NCI-H82 treated with DMSO at 0.1 percent for 48 hours (cell line): Measurements from ENCODE around the gene INHA.
A peak's percentile ranks its signal among the peaks of the same experiment; 100 is the strongest.

ENCODE experiments used
- DNase-seq: peaks from one replicate; lab custom pipeline; 2025; ENCODE audit not compliant: unreplicated experiment; lab: John Stamatoyannopoulos, UW

INHA gene

GRCh38 chr2:219557791-219558785 lies 14.0 kb upstream of the INHA start:
- no peak for DNase-seq

GRCh38 chr2:219559156-219559915 lies 12.8 kb upstream of the INHA start:
- no peak for DNase-seq

GRCh38 chr2:219560037-219560892 lies 11.8 kb upstream of the INHA start:
- DNase-seq: no peak

- DNase-seq: no peak
Measured at GRCh38 chr2:219560893-219561178, 11.3 kb upstream of the INHA start.

GRCh38 chr2:219561179-219562048 lies 10.7 kb upstream of the INHA start:
- DNase-seq: no peak

GRCh38 chr2:219562049-219563020 lies 9.8 kb upstream of the INHA start:
- no peak for DNase-seq

GRCh38 chr2:219563271-219563928 lies 8.7 kb upstream of the INHA start:
- DNase-seq: no peak

GRCh38 chr2:219565130-219566080 lies 6.7 kb upstream of the INHA start:
- DNase-seq: no peak

GRCh38 chr2:219566640-219567039 lies 5.5 kb upstream of the INHA start:
- no peak for DNase-seq

GRCh38 chr2:219567131-219567530 lies 5.0 kb upstream of the INHA start:
- DNase-seq: no peak

GRCh38 chr2:219567791-219568361 lies 4.2 kb upstream of the INHA start:
- DNase-seq: no peak

GRCh38 chr2:219569041-219569440 lies 3.1 kb upstream of the INHA start:
- DNase-seq: no peak

- peak; percentile 86 for DNase-seq
Measured at GRCh38 chr2:219569635-219570034, 2.5 kb upstream of the INHA start.

GRCh38 chr2:219570194-219570923 lies 1.8 kb upstream of the INHA start:
- no peak for DNase-seq

GRCh38 chr2:219570924-219571310 lies 1.2 kb upstream of the INHA start:
- no peak for DNase-seq
